Upper lobe of right lung (tissue), 1 donor: ENCODE results near the gene KRT74. TPM values are rescaled to one million over a fixed set of nuclear protein-coding genes. Genes with fewer than 3 reads are reported as not detected.

Experiments used
- ATAC-seq: fragments of 200-7000 bp; cut with Tn5 transposase; one replicate; pipeline ENCODE4 v1.9.1; 2020; ENCODE audit warnings: mild to moderate bottlenecking, moderate library complexity
- DNase-seq: peaks from one replicate; pipeline ENCODE4 v3.0.0-alpha.2; 2020
- H3K27ac ChIP-seq: fragments of 200-600 bp; one replicate; pipeline ENCODE4 v1.8.0; 2022
- H3K27me3 ChIP-seq: fragments of 200-600 bp; one replicate; pipeline ENCODE4 v1.8.0; 2022; ENCODE audit warnings: mild to moderate bottlenecking
- H3K36me3 ChIP-seq: fragments of 200-600 bp; one replicate; pipeline ENCODE4 v1.8.0; 2022
- H3K4me1 ChIP-seq: fragments of 200-600 bp; one replicate; pipeline ENCODE4 v1.8.0; 2022
- H3K4me3 ChIP-seq: fragments of 200-600 bp; one replicate; pipeline ENCODE4 v1.8.0; 2022; ENCODE audit warnings: mild to moderate bottlenecking
- H3K9me3 ChIP-seq: fragments of 200-600 bp; one replicate; pipeline ENCODE4 v1.8.0; 2022
- CTCF ChIP-seq: fragments of 200-600 bp; IDR thresholded peaks from one replicate; pipeline ENCODE4 v1.8.0; 2022; ENCODE audit warnings: antibody characterized with exemption
- intact Hi-C: fragments of 100-400 bp; cut with DNase I; formaldehyde crosslinking; loops from one replicate; pipeline ENCODE4 v1.11.0; 2022
- total RNA-seq: library from RNA; stranded (reverse); fragmentation: NEBNext Ultra II Directional; extraction: Animal tissue kit (Norgen Biotek cat#: 25700); gene quantifications from one replicate; pipeline ENCODE4 v1.2.1, GENCODE V29; 2021
- donor health status: DM: no; HTN: yes; CAD: no; lungs with severe emphysema.

KRT74 gene
- total RNA-seq, 1 donor from 2014 or later, result not detected

- DNase-seq, result no peak
Observed at GRCh38 chr12:52591521-52591920, 17.9 kb upstream of the KRT74 start.

GRCh38 chr12:52590021-52590420 is 16.4 kb upstream of the KRT74 start:
- no peak for ATAC-seq
- H3K27me3 ChIP-seq, result peaks cover 12% of the 10 kb centered on the region
- peak; percentile 33 for DNase-seq
- intact Hi-C loops, result no loop called here
- TF ChIP-seq CTCF, result no peak
- H3K27ac ChIP-seq, result no peak overlapping the region
- H3K36me3 ChIP-seq, result no peaks in the 10 kb centered on the region
- no peak overlapping the region for H3K4me3 ChIP-seq
- no peaks in the 10 kb centered on the region for H3K4me1 ChIP-seq
- H3K9me3 ChIP-seq, result no peaks in the 10 kb centered on the region

More at GRCh38 chr12:52591521-52591920, 17.9 kb upstream of the KRT74 start:
- no peak for ATAC-seq
- H3K9me3 ChIP-seq, result no peaks in the 10 kb centered on the region
- intact Hi-C loops, result no loop called here
- peaks cover 12% of the 10 kb centered on the region for H3K27me3 ChIP-seq
- H3K27ac ChIP-seq, result no peak overlapping the region
- H3K36me3 ChIP-seq, result no peaks in the 10 kb centered on the region
- H3K4me3 ChIP-seq, result no peak overlapping the region
- TF ChIP-seq CTCF, result no peak
- no peaks in the 10 kb centered on the region for H3K4me1 ChIP-seq

GRCh38 chr12:52587563-52587962 is 13.9 kb upstream of the KRT74 start:
- Histone ChIP-seq H3K27ac (no peak overlapping the region), H3K4me3 (no peak overlapping the region), H3K9me3 (no peaks in the 10 kb centered on the region), H3K27me3 (peaks cover 1% of the 10 kb centered on the region), H3K4me1 (no peaks in the 10 kb centered on the region), H3K36me3 (no peaks in the 10 kb centered on the region)
- intact Hi-C loops, result no loop called here
- ATAC-seq (no peak), DNase-seq (peak; percentile 62)
- no peak for TF ChIP-seq CTCF

GRCh38 chr12:52585946-52586345 is 12.3 kb upstream of the KRT74 start:
- Histone ChIP-seq H3K9me3 (no peaks in the 10 kb centered on the region), H3K36me3 (no peaks in the 10 kb centered on the region), H3K4me3 (no peak overlapping the region), H3K4me1 (no peaks in the 10 kb centered on the region), H3K27me3 (no peaks in the 10 kb centered on the region), H3K27ac (no peak overlapping the region)
- ATAC-seq (no peak), DNase-seq (no peak)
- no peak for TF ChIP-seq CTCF
- intact Hi-C loops, result no loop called here

GRCh38 chr12:52585066-52585465 is 11.4 kb upstream of the KRT74 start:
- intact Hi-C loops, result no loop called here
- H3K9me3 ChIP-seq, result no peaks in the 10 kb centered on the region
- no peak overlapping the region for H3K27ac ChIP-seq

More at GRCh38 chr12:52585066-52585465, 11.4 kb upstream of the KRT74 start:
- no peaks in the 10 kb centered on the region for H3K4me1 ChIP-seq
- H3K4me3 ChIP-seq, result no peak overlapping the region
- no peaks in the 10 kb centered on the region for H3K36me3 ChIP-seq
- no peaks in the 10 kb centered on the region for H3K27me3 ChIP-seq
- DNase-seq, result no peak
- TF ChIP-seq CTCF, result no peak
- peak; percentile 51 for ATAC-seq
